ENCODE measurements around the gene GFPT2.

Gene GFPT2

DNA sequence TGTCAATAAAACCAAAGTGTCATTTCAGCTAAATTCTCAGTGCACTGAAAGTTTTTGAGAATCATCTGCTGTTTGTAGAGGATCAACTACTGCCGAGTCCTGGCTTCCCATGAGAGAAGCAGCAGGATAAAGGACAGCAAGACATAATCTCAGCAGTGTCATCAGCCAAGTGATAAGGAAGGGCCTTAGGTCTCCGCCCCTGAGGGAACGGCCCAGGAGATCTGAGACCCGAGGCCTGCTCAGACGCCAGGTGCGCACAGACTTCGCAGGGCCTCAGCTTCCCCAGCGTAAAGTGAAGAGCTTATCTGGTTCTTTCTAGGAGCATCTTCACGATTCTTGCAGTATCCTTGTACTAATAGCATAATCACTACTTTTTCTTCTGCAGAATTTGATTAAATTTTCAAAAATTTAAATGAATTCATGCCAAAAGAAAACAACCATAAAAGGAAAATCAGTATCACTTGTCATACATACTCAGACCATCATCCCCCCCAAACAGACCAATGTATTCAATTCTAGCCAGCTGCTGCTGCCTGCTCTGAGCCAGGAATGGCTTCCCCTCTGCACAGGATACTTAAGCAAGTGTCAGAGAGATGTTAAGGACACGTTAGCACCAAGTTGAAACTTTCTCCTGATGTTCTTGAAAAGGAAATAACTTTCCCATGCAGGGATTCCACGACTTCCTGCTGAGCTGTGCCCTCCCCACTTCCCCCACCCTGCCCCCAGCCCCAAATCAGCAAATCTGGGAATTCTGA is 2.2 kb downstream of the GFPT2 start:
- no peak for DNase-seq (ENCODE audit: low read depth in 2 of 2)

DNA sequence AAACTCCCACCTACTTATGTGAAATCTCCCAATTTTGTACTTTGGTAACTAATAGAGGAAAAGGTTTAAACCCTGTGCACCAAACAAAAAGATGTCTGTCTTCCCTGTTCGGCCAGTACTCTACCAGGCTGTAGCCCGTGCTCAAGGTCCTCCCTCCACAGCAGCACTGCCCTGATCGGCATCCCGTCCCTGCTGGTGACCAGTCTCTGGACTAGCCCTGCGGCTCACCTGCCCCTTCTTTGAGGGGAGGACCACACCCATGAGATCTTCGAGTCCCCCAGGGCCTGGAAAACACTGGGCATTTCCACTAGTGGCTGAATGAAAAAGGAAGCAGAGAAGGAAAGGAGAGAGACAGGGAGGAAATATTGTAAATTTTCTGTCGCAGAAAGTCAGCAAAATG is 2.8 kb downstream of the GFPT2 start:
- no peak for DNase-seq (ENCODE audit: low read depth in 2 of 2)

DNA sequence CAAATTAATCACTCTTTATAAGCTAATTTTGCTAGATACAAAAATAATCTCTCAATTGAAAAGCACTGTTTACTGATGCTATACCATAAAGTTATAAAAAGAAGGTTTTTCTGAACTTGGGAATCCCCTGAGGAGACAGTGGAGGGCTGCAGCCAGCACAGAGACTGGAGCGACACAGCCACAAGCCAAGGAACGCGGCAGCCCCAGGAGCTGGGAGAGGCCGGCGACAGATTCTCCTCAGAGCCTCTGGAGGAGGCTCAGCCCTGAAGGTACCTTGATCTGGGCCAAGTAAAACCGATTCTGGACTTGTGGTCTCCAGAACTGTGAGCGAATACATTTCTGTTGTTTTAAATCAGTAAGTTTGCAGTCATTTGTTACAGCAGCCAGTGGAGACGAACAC is 3.7 kb downstream of the GFPT2 start:
- no peak for DNase-seq (ENCODE audit: low read depth in 2 of 2)

DNA sequence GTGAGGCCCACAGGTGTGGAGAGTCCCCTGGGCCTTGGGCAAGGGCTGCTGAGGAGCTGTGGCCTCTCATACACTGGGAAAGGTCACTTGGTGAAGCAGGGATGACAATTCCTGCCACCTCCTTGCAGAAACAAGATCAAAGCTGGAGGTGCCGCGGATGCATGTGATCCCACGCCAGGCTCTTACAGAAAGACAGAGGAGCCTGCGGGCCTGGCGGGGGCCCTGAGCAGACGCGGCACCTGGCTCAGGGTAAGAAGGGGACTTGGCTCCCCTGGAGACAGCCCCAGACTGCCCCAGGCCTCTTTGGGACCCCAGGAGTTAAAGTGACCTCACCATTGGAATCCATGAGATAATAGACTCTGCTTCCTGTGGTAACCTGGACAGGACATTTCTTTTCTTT is 4.8 kb downstream of the GFPT2 start:
- DNase-seq (ENCODE audit: low read depth in 2 of 2), result no peak

DNA sequence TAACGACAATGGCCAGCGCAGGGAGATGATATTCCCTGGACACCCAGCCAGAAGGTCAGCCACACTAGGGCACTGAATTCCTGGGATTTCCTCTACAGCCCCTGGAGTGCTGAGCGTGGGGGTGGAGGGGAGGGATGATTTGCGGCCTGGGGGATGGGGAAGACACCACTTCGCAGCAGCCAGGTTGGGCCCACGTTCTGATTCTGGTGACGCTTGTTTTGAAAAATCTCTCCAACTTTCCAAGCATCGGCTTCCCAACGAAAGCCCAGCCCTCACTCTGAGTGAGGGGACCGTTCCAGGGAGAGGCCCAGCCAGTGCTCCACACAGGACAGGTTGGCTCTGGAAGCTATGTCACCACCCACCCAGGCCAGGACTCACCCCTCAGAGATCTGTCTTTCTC is 5.4 kb downstream of the GFPT2 start:
- DNase-seq (ENCODE audit: low read depth in 2 of 2), result no peak

DNA sequence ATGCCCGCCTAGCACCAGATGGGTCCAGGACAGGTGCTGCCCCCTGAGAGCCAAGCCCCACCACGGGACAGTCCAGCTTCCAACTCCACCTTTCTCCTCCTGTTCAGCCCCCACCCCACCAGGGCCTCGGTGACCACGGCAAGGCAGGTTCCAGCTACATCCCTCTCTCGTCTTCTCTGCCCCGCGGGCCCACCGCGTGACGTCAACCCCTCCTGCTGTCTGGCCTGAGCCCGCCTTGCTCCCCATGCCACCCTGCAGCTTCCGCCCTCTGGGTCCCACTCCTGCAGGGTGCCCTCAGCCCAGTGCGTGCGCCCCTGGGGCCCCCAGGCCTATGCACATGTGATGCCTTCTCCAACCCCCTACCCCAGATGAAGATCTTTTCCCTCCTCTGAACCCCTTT is 6.8 kb downstream of the GFPT2 start:
- DNase-seq (ENCODE audit: low read depth in 2 of 2), result no peak

DNA sequence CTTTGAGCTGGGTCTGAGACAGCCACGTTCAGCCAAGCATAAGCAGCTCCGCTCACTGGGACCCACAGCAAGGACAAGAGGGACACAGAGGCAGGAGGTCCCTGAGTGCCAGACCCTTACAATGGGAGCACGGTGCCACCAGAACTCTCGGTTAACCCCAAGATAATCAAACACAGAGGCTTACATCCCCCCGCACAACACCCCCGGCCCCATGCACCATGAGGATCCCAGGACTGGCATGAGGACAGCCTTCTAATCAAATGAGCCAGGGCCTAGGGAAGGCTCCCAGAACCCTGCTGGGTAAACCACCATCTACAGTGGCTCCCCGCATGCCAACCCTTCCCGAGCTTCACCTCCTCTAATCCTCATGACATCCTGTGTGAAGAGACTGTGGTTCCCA is 7.4 kb downstream of the GFPT2 start:
- DNase-seq (ENCODE audit: low read depth in 2 of 2), result no peak

DNA sequence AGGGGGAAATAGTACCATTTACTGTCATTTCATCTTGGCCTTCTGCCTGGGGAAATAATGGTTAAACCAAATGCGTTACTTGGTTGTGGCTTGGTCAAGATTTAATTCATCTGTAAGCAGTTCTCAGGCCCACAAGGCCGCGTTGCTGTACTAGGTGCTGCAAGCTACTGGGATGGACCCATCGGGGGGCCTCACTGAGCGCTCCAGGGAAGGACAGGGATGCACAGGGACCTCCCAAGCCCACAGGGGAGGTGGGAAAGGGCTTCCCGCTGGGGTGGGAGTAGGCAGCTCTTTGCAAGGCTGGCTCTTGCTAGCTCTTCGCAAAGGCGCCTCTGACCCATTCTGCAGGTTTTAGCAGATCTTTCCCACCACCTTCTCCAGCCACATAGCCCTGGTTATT is 8.0 kb downstream of the GFPT2 start:
- DNase-seq (ENCODE audit: low read depth in 2 of 2), result no peak

DNA sequence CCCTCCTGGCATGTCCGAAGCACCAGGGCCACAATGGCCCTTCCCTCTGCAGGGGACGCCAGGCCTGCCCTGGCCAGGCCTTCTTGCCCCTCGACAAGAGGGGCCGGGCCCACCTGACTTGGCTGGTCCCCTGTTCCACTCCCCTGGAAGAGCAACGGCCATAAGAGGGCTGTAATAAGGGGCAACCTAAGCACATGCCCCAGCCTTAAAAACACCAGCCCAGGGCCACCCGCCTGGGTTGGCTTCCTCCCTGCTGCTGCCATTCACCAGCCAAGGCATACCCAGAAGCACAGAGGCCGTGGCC is 8.5 kb downstream of the GFPT2 start:
- no peak for DNase-seq (ENCODE audit: low read depth in 2 of 2)

DNA sequence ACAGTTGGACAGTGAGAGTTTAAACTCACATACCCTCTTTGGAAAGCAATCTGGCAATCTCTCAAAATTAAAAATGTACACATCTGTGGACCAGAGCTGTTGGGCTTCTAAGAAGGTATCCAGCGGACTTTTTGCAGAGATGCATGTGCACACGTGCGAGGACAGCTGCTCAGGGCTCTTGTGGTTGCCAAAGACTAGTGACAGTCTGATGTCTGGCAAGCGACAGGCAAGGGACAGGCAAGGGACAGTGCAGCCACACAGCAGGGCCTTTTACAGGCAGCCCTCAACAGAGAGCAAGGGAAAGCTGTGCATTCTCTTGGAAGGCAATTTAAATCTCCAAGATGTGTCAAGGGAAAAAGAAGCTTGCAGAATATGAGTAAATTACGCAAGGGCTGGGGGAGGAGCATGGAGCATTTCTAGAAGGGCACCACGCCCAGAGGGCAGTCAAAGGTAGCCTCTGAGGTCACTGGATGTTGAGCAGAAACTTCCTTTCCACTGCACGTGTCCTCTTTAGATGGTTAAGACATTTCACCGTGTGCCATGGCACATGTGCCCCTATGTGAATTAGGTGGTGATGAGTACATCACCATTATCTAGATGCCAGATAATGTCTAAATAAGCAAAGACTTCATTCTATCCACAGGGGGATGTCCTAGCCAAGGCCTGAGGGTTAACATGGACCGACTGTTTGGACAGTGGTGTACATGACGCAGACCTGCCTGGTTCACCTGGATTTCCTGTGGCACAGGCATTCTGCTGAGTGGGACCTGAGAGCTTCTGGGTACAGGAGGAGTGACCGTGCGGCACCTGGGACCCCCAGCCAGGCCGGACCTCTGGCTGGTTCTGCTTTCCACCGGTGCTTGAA is 9.1 kb downstream of the GFPT2 start:
- no peak for DNase-seq (ENCODE audit: low read depth in 2 of 2)

DNA sequence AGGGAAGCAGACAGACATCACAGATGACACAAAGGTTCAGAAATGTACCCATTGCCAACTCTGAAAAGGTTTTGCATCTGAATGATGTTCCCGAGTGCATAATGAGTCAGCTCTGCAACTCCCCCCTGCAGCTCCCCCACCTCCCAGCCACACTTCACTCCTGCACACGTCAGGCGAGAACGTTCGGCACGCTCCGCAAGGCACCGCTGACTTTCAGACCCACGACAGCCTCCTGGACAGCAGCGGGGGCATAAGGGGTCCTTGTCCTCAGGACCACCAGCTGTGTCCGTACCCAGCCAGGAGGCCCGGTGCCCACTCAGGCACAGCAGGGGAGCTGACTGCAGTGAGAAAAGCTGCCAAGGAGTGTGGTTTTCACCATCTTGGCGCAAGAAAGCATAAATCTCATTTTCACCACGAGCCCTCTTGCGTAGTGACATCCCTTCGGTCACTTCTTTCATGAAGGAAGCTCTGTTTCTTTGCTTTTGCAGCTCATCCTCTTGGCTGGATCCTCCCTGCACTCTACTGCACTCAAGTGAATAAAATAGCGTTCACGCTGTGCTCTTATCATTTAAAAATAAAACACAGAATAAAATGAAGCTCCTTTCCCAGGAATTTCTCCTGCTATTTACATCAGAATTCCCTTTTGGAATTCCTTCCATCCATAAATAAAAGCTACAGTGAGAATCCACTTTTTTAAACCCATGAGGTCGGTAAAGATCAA is 9.9 kb downstream of the GFPT2 start:
- no peak for DNase-seq (ENCODE audit: low read depth in 2 of 2)

DNA sequence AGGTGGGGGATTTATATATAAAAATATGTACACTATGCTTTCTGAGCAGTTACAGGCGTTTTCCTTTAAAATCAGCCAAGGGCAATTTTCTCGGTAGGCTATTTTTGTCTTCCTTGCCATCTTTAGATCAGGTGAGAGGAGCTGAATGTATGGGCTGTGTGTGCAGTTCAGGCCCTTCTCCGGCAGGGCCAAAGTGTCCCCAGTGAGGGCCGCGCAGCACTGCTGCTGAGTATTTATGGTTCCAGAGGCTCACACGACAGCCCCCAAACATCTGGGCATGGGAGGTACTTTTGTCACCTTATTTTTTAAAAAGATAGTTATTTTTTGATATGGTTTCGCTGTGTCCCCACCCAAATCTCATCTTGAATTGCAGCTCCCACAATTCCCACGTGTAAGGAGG is 11.5 kb downstream of the GFPT2 start:
- DNase-seq (ENCODE audit: low read depth in 2 of 2), result no peak

DNA sequence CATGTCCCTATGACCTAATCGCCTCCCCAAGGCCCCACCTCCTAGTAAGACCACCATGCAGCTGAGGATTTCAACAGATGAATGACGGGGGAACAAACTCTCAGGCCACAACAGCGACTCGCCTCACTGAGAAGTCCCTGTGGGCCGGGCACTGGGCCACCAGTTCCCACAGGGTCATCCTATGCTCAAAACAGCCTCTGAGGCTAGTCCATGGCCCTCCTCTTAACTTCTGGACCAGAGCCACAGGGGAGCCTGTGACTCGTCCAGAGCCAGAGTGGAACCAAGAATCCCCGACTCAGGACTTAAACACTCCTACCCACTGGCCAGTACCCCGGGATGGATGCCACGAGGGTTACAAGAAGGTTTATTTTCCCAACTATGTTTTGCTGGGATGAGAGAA is 12.3 kb downstream of the GFPT2 start:
- no peak for DNase-seq (ENCODE audit: low read depth in 2 of 2)

DNA sequence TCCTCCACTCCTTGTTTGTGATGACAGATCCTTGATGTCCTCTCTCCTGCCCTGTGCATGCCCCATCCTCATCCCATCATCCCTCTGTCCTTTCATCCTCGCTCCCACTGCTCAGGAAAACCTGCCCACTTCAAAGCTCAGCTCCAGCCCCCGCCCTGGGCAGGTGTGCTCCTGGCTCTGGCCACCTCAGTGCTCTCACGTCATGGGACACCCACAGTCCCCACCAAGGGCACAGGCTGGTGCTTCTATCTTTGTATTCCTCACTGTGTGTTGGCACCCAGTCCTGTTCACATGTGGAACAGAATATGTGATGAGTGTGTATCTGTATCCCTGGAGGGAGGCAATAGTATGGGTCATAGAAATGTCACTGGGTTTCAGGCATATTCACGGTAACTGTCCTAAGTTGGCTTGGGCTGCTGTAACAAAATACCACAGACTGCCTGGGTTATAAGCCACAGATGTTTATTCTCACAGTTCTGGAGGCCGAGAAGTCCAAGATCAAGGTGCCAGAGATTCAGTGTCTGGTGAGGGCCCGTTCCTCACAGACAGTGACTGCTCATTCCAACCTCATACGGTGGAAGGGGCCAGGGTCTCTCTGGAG is 13.5 kb downstream of the GFPT2 start:
- no peak for DNase-seq (ENCODE audit: low read depth in 2 of 2)

DNA sequence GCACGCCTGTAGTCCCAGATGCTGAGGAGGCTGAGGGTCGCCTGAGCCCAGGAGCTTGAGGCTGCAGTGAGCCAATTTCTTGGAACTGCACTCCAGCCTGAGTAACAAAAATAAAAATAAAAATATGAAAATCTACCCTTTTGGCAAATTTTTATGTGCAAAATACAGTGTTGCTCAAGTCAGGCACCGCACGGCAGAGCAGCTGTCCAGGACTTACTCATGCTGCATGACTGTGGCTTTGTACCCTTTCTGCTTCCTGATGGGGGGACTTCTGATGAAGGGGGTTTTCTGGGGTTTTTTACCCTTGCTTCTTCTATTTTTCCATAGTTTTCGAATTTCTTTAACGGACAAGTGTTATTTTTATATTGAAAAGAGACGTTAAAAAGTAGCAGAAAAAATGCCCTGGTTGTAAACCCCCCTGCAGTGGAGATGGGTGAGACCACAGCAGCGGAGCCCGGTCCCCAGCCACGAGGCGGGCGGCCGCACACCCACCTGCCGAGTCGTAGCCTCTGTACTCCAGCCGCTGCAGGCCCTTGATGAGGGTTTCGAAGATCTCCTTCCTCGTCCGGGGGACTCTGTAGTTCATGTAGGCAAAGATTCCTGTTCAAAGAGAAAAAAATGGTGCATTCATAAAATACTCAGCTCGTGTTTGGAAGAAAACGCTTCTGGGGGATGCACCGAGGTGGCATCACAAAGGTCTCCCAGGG is 15.0 kb downstream of the GFPT2 start:
- no peak for DNase-seq (ENCODE audit: low read depth in 2 of 2)

DNA sequence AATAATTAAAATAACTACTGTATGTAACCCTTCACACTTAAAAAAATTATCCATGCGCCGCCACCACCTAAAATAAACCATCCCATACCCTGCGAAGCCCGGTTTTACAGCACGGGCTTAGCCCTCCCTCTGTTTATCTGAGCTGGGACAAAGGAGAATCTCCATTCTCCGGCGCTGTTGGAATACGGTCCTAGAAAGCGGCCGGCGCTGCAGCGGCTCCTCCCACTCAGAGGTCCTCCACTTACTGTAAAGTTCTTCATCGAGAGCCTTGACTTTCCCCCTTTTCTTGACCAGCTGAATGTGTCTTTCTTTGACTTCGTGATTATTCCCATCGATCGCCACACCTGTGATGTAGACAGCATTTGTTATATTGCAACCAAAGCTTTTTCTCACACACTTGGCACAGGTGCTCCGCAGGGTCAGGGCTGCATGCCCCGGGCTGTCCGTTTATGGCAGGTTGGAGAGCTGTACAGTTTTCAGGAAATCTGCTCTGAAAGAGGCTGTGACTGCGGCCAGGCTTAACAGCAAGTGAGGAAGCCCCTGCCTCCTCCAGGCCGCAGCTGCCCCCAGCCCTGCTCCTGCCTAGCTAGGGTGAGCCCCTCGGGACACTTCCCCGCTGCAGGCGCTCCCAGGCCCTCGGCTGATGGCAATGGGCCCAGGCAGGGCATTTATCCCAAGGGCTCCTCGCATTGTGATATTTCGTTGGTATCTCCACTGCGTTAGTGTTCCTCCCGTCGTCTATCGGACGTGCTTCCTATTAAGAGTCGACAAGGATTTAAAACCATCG is 16.7 kb downstream of the GFPT2 start:
- no peak for DNase-seq (ENCODE audit: low read depth in 2 of 2)

DNA sequence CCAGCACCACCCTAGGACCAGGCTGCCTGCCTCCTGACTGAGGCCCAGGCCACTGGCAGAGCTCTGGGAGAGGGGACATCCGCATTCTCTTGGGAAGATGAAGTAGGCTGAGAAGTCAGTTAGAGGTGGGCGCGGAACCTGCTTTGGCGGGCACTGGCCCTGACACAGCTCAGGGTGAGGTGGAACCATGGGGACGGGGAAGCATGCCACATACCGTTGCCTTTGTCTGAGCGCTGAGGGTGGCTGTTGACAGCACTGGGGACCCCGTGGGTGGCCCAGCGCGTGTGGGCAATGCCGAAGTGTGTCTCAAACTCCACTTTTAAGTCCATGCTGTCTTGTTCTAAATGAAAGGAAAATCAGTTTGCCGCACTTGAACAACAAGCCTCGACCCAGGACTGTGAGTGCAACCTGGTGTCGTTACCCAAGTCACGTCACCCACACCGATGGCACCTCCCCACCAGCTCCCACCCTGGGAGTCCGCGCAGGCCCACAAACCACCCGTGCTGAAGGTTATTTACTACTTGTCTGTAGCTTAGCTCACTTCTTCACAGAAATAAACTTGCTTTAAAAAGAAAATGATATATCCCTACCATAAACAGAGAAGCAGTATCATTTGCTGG is 17.4 kb downstream of the GFPT2 start:
- DNase-seq (ENCODE audit: low read depth in 2 of 2), result no peak

DNA sequence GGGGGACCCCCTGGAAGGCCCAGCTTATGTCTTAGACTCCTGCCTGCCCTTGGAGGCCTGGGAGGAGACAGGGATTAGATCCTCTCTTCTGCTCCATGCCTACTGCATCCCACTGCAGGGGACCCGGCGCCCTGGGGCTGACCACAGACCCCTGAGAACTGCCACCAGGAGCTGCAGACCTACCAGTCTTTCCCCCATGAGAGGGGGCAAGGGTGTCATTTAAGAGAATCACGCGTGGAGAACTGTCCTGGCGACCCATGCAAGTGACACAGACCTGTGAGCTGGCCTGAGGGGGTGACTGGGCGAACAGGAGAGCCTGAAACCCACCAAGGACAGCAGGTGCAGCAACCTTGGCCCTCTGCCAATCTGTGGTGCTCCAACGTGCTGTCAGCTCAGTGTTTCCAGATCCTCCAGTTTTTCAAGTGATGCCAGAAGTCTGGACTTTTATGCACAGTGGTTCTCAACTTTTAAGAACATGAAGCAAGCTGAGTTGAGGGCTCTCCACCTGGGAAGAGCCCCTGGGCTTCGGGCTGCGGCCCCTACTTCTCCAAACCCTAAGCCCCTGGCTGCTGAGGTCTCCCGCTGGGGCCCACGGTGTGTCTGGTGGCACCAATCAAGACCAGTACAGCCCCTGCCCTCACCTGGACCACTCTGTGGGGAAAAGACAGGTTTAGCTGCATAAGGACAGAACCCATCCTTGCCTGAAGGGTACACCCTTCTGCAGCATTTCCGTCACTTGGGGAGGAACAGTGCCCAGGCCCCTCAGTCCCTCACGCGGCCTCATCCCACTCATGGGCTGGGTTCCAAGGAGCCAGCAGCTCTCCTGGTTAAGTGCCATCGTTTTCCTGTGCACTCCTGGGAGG is 18.2 kb downstream of the GFPT2 start:
- DNase-seq (ENCODE audit: low read depth in 2 of 2), result no peak

DNA sequence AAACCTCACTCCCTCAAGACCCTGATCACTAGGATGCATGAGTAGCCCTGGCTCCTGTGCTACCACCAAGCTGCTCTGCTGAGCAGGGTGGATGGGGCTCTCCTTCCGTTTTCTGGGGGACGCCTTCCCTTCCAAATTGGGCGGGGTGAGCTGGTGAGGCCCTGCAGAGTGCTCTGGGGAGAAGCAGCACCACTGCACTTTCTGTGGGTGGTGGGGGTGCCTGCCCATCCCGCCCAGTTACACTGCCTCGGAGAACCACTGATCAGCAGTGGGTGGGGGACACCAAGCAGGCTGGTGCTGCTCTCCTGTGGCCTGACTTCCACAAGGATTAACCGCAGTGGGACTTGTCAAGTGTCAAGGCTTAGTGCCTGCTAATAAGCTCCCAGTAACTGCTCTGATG is 19.0 kb downstream of the GFPT2 start:
- DNase-seq (ENCODE audit: low read depth in 2 of 2), result no peak

DNA sequence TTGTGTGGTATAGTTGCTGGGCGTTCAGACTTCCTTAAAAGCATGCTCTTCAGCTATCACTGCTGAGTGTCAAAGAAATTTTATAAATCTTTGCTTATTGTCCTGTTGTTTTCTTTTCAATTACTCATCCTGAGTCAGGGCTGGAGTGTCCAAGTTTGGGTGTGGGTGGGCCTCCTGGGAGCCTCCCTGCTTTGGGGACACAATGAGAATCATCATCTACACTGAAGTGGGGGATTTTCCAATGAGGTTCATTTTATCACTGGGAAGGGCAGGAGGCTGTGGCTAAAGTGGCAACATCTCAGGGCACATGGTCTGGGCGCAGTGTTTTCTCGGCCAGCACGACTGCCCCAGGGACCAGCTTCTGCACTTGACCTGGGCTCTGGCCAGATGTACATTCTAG is 19.5 kb downstream of the GFPT2 start:
- DNase-seq (ENCODE audit: low read depth in 2 of 2), result no peak

Data from stimulated activated CD8-positive, alpha-beta memory T cell treated with anti-CD3 and anti-CD28 coated beads, Interleukin-2, amount 100 ng/mL, for 1 hour (primary cell).